ENCODE results near the gene IL22RA2. TPM values are rescaled to one million over a fixed set of nuclear protein-coding genes. Genes with fewer than 3 reads are reported as not detected.

IL22RA2 gene
- total and polyA plus RNA-seq, 2 of the 13 experiments (the other 11 are each of a cell fraction or from before 2014, with no cell fraction given): not detected

DNA sequence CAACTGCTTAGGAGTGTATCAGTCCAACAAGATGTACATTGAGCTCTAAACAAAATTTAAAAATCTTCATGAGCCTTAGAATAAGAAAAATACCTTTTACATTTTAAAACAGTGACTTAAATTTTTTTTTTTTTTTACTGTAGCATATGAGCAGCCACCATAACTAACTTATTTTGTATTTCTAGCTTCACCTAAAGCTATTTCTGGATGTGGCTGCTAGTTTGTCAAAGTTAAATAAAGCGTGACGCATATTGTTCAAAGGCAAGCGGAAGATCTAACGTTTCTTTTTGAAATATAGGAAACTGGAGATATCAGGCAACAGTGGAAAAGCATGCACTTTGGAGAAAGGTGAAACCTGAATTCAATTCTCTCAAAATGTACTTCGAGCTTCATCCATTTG lies 3.3 kb upstream of the IL22RA2 start (continued):
- TF ChIP-seq PHF20 (CRISPR knock-in tag; IDR thresholded peaks at IDR 0.05): no peak
- no peak for TF ChIP-seq ZNF570 (CRISPR knock-in tag; IDR thresholded peaks at IDR 0.05; ENCODE audit: borderline replicate concordance)
- TF ChIP-seq MIER2 (CRISPR knock-in tag; IDR thresholded peaks at IDR 0.05): no peak
- no peak for TF ChIP-seq EZH2 (conservative IDR thresholded peaks at IDR 0.05; ENCODE audit: low read depth, low read length)
- TF ChIP-seq NBN (conservative IDR thresholded peaks at IDR 0.05): no peak

DNA sequence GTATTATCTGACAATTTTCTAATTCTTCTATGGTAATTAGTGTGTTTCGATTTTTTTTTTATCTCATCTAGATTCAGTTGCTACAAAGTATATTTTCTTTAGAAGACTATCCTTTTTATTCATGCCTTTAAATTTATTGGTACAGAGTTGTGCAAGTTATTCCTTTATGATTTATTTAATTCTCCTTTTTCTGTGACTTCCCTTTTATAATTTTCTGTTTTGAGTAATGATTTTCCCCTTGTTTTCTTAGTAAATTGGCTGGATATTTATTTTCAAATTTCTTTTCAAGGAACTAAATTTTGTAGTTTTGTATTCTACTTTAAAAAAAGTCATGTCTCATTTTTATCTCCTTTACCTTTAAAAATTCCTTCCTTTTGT lies 2.4 kb upstream of the IL22RA2 start:
- Histone ChIP-seq H3K4me3 (replicated peaks in 1 of 3; ENCODE audit: insufficient read depth in 1 of 3, low read depth in 2 of 3, low read length in 3 of 3) (no peak overlapping the region), H4K20me1 (ENCODE audit: insufficient read depth, low read length) (no peaks in the 10 kb centered on the region), H3K27ac (ENCODE audit: extremely low read length, insufficient read depth, low read length) (no peak overlapping the region), H3K79me2 (ENCODE audit: insufficient read depth, low read length) (no peaks in the 10 kb centered on the region), H3K9ac (ENCODE audit: insufficient read depth, low read depth, low read length) (no peak overlapping the region), H2AFZ (ENCODE audit: low read length) (no peak overlapping the region), H3K27me3 (ENCODE audit: control insufficient read depth in 1 of 2, insufficient read depth in 2 of 2, low read length in 2 of 2) (peaks cover 0 to 12% of the 10 kb centered on the region in 2 experiments; a peak in 3 of 5 replicates), H3K4me1 (ENCODE audit: insufficient read depth, low read length) (no peaks in the 10 kb centered on the region), H3K4me2 (ENCODE audit: low read depth, low read length) (no peak overlapping the region), H3K36me3 (replicated peaks in 1 of 2; ENCODE audit: control insufficient read depth in 1 of 2, insufficient read depth in 2 of 2, low read length in 2 of 2) (no peaks in the 10 kb centered on the region), H3K9me3 (ENCODE audit: low read length) (0 out of 2 replicates have a peak, but pooled peaks cover 8% of the 10 kb centered on the region)
- FAIRE-seq (no peak), ATAC-seq (no peak), DNase-seq (ENCODE audit: low spot score) (no peak)
- BruUV-seq (replicated peaks): no TSS peak
- 0% methylated on average over 1 of the region's 1 CpG for WGBS (ENCODE audit: low lambda C conversion rate)
- TF ChIP-seq ZNF879 (CRISPR knock-in tag; IDR thresholded peaks at IDR 0.05) (no peak), THAP11 (CRISPR knock-in tag; IDR thresholded peaks at IDR 0.05) (no peak)
- ChIA-PET POLR2A (no interaction called here), CTCF (ENCODE audit: low intra/inter-chr PET ratio, low total read pairs) (no interaction called here)
- in situ Hi-C loops (cut with HindIII; ENCODE audit: extremely low pct_ligation_motif_present, low pct_unique_long_range_greater_than_20kb) (no loop called here), intact Hi-C loops (cut with micrococcal nuclease; ENCODE audit: unreplicated experiment) (no loop called here)

DNA sequence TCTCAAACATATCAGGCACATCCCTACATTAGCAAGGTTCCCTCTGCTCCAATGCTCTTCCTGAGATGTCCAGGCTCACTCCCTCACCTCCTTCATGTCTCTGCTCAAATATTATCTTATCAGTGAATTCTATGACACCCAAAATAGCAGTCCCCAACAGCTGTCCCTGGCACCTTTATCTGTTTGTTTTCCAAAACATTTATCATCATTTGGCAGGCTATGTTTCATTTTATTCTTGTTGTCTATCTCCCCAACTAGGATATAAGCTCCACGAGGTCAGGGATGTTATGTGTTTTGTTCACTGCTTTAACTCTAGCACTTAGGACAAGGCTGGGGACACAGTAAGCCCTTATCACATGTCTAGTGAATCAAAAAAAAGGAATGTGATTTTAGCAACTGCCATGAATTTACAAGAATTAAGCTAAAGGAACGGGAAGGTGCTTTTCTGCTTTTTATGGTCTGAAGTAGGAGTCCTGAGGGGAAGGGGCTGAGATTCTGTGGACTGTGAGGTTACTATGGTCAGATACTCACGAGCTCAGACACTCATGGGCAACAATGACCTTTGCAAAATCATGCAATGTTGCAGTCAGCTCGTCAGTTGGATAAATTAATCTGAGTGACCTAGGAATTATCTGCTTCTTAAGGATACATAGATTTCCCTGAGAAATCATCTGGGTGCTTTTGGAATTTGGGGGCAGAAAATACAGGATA lies 1.9 kb upstream of the IL22RA2 start:
- H3K4me2 ChIP-seq (ENCODE audit: low read depth, low read length): no peak overlapping the region
- in situ Hi-C loops (cut with HindIII; ENCODE audit: extremely low pct_ligation_motif_present, low pct_unique_long_range_greater_than_20kb): no loop called here
- POLR2A ChIA-PET: no interaction called here
- ATAC-seq: no peak
- H3K36me3 ChIP-seq (replicated peaks in 1 of 2; ENCODE audit: control insufficient read depth in 1 of 2, insufficient read depth in 2 of 2, low read length in 2 of 2): no peaks in the 10 kb centered on the region
- no peak overlapping the region for H3K4me3 ChIP-seq (replicated peaks in 1 of 3; ENCODE audit: insufficient read depth in 1 of 3, low read depth in 2 of 3, low read length in 3 of 3)
- CTCF ChIA-PET (ENCODE audit: low intra/inter-chr PET ratio, low total read pairs): no interaction called here
- H2AFZ ChIP-seq (ENCODE audit: low read length): no peak overlapping the region
- no TSS peak for BruUV-seq (replicated peaks)
- intact Hi-C loops (cut with micrococcal nuclease; ENCODE audit: unreplicated experiment): no loop called here
- H3K9me3 ChIP-seq (ENCODE audit: low read length): 0 out of 2 replicates have a peak, but pooled peaks cover 8% of the 10 kb centered on the region
- H3K9ac ChIP-seq (ENCODE audit: insufficient read depth, low read depth, low read length): no peak overlapping the region
- H3K79me2 ChIP-seq (ENCODE audit: insufficient read depth, low read length): no peaks in the 10 kb centered on the region
- no peak for FAIRE-seq
- peaks cover 0 to 12% of the 10 kb centered on the region in 2 experiments; a peak in 3 of 5 replicates for H3K27me3 ChIP-seq (ENCODE audit: control insufficient read depth in 1 of 2, insufficient read depth in 2 of 2, low read length in 2 of 2)
- DNase-seq (ENCODE audit: low spot score): no peak
- no peaks in the 10 kb centered on the region for H4K20me1 ChIP-seq (ENCODE audit: insufficient read depth, low read length)
- TF ChIP-seq ZNF136 (CRISPR knock-in tag; IDR thresholded peaks at IDR 0.05; ENCODE audit: low read depth) (no peak), SIN3B (IDR thresholded peaks at IDR 0.05; ENCODE audit: low read length) (no peak)
- TF ChIP-seq, protein P1, sequence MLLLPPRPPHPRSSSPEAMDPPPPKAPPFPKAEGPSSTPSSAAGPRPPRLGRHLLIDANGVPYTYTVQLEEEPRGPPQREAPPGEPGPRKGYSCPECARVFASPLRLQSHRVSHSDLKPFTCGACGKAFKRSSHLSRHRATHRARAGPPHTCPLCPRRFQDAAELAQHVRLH (CRISPR knock-in tag; IDR thresholded peaks at IDR 0.05; ENCODE audit: borderline replicate concordance, low read depth): no peak
- 1% methylated on average over 4 of the region's 4 CpGs for WGBS (ENCODE audit: low lambda C conversion rate)
- H3K4me1 ChIP-seq (ENCODE audit: insufficient read depth, low read length): no peaks in the 10 kb centered on the region
- no peak overlapping the region for H3K27ac ChIP-seq (ENCODE audit: extremely low read length, insufficient read depth, low read length)

Data from HepG2 (cell line).